Measurements from ENCODE around the gene TPSG1. TPM values are rescaled to one million over a fixed set of nuclear protein-coding genes. Genes with fewer than 3 reads are reported as not detected.
"Not testable (repeated sequence)": the region's sequence is repeated elsewhere in the genome, so short reads cannot be mapped to it uniquely, and the experiment has no call there.

Gene TPSG1
- total RNA-seq, 2 experiments from 2014 or later: not detected

DNA sequence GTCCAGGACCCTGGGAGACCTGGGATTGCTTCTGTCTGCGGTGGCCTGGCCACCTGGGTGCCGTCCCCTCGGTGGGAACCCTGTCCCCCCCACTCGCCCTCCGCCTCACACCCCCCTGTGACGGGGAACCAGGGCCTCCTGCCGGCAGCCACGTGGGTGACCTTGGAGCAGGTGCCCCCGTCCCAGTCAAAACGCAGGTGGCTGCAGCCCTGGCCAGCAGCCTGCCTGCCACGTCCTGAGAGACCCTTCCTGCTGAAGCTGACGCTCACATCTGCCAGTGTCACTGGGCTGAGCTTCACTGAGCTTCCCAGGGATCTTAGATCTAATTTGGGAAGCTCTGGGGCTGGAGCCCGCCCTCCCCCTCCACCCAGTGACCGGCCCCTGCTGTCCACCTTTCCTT lies 1.6 kb upstream of the TPSG1 start:
- H3K36me3 Mint-ChIP-seq, H3K4me3 Mint-ChIP-seq, H3K27me3 Mint-ChIP-seq, H3K27ac Mint-ChIP-seq, DNase-seq, H3K9me3 Mint-ChIP-seq, H3K4me1 Mint-ChIP-seq: not testable (repeated sequence)

DNA sequence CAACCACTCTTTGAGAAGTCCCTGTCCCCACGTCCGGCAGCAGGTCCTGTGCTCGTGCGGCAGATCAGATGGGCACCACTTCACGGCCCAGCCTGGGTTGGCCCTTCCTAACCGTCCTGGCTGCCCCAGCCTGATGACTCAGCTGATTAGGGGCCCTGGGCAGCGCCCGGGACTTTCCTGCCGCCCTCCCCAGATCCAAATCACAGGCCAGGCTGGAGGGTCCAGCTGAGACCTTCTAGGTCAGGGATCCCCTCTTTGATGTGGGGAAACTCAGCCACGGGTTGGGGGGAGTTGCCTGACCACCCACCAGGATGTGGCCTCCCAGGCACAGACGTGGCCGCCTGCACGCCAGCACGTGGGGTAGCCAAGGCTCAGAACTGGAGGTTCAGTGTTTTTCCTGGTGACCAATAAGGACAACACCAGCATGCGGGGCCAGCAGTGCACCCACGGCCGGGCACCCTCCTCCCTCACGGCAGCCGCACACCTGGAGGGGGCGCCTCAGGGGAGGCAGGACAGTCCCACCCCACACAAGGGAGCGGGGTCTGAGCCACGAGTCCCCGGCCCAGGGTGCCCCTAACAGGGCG lies 752 bp upstream of the TPSG1 start:
- H3K27ac Mint-ChIP-seq, H3K4me3 Mint-ChIP-seq, H3K9me3 Mint-ChIP-seq, H3K27me3 Mint-ChIP-seq, H3K4me1 Mint-ChIP-seq, DNase-seq, H3K36me3 Mint-ChIP-seq: not testable (repeated sequence)

DNA sequence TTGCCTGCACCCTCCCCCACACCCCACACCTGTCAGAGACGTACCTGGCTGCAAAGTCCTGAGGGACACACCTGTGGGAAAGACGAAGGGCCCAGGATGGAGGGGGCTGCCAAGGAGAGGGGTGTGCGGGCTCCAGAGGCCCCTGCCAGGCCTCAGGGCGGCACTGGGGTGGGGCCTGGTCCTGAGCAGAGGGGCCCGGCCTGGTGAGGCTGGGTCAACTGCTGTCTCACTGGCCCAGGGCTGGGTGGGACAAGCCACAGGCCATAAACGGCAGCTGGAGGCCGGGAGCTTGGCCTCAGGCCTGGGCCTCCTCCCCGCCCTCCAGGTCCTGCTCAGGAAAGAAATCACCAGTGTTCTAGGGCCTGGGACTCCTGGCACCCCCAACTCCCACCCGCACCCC lies 510 bp downstream of the TPSG1 start:
- Mint-ChIP-seq H3K4me3 (no peak overlapping the region), H3K27me3 (no peaks in the 10 kb centered on the region), H3K9me3 (no peaks in the 10 kb centered on the region), H3K27ac (no peak overlapping the region), H3K36me3 (no peaks in the 10 kb centered on the region), H3K4me1 (no peaks in the 10 kb centered on the region)
- no peak for DNase-seq

DNA sequence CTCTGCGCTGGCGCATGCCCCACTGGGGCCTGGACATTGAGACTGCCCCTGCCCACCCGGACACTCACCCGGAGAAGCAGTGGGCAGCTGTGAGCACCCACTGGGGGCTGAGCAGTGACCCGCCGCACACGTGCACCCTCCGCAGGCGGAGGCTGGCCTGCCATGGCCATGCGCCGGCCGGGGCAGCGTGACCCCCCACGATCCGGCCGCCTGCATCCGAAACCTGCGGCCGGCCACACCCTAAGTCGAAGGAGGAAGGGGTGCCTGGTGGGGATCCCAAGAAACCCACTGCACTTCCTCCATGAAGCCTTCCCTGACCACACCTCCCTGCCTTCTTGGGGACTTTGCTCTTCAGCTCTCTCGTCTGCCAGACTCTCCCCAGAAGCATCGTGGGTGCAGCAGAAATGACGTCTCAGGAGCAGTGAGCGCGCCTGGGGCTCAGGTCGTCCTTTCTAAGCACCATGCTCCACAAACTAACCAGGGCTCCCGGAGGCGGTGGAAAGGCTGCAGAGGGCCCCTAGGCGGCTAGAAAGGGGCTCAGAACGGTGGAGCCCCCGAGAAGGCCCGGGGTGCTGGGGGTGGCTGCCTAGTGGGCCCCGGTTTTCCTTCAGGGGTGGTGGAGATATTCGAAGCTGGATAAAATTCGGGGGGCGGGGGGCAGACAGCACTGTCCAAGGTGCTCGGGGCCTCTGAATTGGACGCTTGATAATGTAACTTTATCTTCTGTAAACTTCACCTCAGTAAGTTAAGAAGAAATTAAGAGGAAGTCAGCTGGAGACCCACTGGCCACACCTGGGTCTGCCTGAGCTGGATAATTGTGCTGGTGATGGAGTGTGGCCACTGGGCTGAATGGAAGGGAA lies 1.5 kb downstream of the TPSG1 start:
- H3K36me3 Mint-ChIP-seq: no peaks in the 10 kb centered on the region
- H3K9me3 Mint-ChIP-seq: no peaks in the 10 kb centered on the region
- H3K27me3 Mint-ChIP-seq: no peaks in the 10 kb centered on the region
- no peak for DNase-seq
- H3K4me1 Mint-ChIP-seq: no peaks in the 10 kb centered on the region
- H3K27ac Mint-ChIP-seq: no peak overlapping the region
- H3K4me3 Mint-ChIP-seq: no peak overlapping the region

DNA sequence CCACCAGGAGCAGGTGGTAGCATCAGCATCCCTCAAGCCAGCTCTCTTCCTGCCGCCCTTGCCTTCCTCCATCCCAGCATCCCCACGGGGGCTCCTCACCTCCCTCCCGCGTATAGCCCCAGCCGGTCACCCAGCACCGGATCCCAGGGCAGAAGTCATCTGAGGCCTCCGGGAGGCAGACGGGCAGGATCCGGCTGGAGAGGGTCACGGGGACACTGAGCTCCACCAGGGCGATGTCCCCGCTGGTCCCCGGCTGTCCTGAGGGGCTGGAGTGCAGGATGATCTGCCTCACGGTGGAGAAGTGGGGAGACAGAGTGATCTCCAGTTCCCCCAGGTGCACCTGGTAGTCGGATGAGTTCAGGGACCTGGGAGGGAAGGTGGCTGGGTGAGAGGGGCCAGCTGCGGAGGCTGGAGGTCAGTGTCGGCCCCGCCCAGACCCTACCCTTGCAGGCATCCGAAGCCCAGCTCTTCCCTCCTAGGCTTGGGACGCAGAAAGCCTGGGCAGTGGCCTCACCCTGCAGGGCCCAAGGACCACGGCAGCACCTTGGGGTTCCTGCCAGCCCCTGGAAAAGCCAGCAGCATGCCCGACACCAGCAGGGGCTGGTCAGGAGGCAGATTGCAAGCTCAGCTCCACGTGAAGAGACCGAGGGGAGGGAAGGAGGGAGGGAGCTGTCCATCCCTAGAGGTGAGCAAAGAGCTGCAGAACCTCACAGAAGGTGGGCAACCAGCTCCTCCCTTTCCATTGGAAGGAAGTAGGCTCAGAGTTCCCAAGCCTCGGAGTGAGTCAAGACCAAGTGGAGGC lies 2.3 kb downstream of the TPSG1 start:
- H3K9me3 Mint-ChIP-seq: no peaks in the 10 kb centered on the region
- no peaks in the 10 kb centered on the region for H3K27me3 Mint-ChIP-seq
- H3K4me3 Mint-ChIP-seq: no peak overlapping the region
- H3K27ac Mint-ChIP-seq: no peak overlapping the region
- no peaks in the 10 kb centered on the region for H3K4me1 Mint-ChIP-seq
- DNase-seq: no peak
- H3K36me3 Mint-ChIP-seq: no peaks in the 10 kb centered on the region

DNA sequence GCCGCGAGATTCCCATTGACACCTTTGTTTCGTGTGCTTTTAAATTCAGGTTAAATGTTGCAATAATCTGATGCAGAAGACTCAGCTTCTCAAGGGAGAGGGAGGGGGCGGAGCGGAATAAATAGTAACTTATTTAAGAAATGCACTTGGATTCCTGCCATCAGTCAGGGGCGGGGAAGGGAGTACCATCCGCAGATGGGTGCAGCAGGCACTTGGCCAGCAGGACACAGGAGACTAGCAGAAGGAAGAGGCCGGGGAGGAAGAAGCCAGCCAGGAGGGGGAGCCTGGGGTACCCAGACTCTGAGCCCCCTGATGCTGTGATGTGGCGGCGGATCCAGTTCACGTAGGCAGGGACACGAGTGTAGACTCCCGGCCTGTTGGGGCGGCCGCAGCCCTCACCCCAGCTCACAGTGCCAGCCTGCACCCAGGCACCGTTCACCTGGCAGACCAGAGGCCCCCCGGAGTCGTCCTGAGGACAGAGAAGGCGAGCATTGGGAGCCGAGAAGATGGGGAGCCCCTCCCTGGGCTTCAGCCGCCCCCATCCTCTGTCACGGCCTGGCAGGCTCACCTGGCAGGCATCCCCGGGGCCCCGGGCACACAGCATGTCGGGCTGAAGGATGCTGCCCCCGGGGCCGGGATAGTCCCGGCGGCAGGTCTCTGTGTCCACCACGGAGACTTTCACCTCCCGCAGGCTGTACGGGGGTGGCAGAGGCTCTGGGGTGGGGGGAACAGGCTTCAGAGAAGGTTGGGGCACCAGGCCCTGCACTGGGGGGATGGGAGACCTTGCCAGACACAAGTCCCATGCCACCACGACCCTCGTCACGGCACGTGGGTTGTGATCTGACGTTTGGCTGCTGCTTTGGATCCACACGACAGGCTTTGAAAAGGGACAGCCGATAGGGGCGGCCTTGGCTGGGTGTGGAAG lies 3.2 kb downstream of the TPSG1 start:
- H3K4me1 Mint-ChIP-seq: no peaks in the 10 kb centered on the region
- H3K36me3 Mint-ChIP-seq: no peaks in the 10 kb centered on the region
- H3K27me3 Mint-ChIP-seq: no peaks in the 10 kb centered on the region
- no peak overlapping the region for H3K4me3 Mint-ChIP-seq
- no peaks in the 10 kb centered on the region for H3K9me3 Mint-ChIP-seq
- H3K27ac Mint-ChIP-seq: no peak overlapping the region
- no peak for DNase-seq

DNA sequence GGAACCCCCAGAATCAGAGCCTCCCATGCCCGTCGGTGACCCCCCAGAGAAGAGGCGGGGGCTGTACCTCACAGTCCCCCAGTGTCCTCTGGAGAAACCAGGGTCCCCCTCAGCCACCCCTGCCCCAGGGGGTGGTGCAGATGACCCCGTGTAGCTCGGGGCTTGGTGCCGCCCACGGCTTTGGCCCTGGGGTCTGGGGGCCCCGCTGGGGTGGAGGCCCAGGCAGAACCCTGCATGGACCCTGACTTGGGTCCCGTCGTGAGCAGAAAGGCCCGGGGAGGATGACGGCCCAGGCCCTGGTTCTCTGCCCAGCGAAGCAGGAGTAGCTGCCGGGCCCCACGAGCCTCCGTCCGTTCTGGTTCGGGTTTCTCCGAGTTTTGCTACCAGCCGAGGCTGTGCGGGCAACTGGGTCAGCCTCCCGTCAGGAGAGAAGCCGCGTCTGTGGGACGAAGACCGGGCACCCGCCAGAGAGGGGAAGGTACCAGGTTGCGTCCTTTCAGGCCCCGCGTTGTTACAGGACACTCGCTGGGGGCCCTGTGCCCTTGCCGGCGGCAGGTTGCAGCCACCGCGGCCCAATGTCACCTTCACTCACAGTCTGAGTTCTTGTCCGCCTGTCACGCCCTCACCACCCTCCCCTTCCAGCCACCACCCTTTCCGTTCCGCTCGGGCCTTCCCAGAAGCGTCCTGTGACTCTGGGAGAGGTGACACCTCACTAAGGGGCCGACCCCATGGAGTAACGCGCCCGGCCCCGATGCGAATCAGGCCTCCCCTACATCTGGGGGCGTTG lies 4.0 kb downstream of the TPSG1 start:
- H3K27ac Mint-ChIP-seq: no peak overlapping the region
- H3K27me3 Mint-ChIP-seq: no peaks in the 10 kb centered on the region
- no peaks in the 10 kb centered on the region for H3K9me3 Mint-ChIP-seq
- no peak for DNase-seq
- no peak overlapping the region for H3K4me3 Mint-ChIP-seq
- H3K36me3 Mint-ChIP-seq: no peaks in the 10 kb centered on the region
- H3K4me1 Mint-ChIP-seq: no peaks in the 10 kb centered on the region

DNA sequence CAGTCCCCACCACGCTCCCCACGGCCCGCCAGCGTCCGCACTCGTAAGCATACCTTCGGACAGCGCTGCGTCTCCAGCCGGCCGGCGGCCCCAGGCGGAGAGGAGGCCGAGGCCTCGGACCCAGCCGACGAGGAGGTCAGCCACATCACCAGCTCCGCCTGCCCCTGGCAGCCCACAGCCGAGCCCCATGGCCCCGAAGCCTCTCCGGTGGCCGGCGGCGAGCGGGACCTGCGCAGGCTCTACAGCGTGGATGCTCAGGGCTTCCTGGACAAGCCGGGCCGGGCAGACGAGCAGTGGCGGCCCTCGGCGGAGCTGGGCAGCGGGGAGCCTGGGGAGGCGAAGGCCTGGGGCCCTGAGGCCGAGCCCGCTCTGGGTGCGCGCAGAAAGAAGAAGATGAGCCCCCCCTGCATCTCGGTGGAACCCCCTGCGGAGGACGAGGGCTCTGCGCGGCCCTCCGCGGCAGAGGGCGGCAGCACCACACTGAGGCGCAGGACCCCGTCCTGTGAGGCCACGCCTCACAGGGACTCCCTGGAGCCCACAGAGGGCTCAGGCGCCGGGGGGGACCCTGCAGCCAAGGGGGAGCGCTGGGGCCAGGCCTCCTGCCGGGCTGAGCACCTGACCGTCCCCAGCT lies 4.9 kb downstream of the TPSG1 start:
- no peaks in the 10 kb centered on the region for H3K4me1 Mint-ChIP-seq
- DNase-seq: no peak
- no peak overlapping the region for H3K4me3 Mint-ChIP-seq
- no peaks in the 10 kb centered on the region for H3K9me3 Mint-ChIP-seq
- no peak overlapping the region for H3K27ac Mint-ChIP-seq
- H3K36me3 Mint-ChIP-seq: no peaks in the 10 kb centered on the region
- no peaks in the 10 kb centered on the region for H3K27me3 Mint-ChIP-seq

DNA sequence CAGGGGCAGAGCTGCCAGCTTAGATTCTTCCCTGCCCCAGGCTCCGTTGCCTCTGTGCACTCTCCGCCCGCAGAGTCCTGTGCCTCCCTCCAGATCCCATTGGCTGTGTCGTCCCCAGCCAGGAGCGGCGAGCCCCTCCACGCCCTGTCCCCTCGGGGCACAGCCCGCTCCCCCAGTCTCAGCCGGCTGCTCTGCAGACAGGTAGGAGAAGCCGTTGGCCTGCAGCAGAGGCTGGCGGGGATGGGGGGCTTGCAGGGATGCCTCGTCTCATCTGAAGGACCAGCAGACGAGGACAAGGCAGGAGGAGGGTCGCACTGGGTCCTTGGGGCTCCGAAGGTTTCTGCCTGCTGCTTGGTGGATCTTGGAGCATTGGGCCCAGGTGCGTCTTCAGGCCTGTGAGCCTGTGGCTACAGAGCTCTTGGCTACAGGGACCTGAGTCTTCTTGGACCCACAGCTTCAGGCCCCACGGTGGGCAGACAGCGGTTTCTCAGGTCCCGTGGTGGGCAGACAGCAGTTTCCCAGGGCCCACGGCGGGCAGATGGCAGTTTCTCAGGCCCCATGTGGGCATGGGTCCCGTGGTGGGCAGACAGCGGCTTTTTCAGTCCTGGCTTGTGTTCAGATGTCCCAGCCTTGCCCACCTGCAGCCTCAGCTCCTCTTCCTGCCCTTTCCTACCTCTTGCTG lies 6.0 kb downstream of the TPSG1 start:
- no peaks in the 10 kb centered on the region for H3K27me3 Mint-ChIP-seq
- no peak overlapping the region for H3K27ac Mint-ChIP-seq
- no peak for DNase-seq
- H3K4me1 Mint-ChIP-seq: no peaks in the 10 kb centered on the region
- H3K9me3 Mint-ChIP-seq: no peaks in the 10 kb centered on the region
- no peaks in the 10 kb centered on the region for H3K36me3 Mint-ChIP-seq
- no peak overlapping the region for H3K4me3 Mint-ChIP-seq

DNA sequence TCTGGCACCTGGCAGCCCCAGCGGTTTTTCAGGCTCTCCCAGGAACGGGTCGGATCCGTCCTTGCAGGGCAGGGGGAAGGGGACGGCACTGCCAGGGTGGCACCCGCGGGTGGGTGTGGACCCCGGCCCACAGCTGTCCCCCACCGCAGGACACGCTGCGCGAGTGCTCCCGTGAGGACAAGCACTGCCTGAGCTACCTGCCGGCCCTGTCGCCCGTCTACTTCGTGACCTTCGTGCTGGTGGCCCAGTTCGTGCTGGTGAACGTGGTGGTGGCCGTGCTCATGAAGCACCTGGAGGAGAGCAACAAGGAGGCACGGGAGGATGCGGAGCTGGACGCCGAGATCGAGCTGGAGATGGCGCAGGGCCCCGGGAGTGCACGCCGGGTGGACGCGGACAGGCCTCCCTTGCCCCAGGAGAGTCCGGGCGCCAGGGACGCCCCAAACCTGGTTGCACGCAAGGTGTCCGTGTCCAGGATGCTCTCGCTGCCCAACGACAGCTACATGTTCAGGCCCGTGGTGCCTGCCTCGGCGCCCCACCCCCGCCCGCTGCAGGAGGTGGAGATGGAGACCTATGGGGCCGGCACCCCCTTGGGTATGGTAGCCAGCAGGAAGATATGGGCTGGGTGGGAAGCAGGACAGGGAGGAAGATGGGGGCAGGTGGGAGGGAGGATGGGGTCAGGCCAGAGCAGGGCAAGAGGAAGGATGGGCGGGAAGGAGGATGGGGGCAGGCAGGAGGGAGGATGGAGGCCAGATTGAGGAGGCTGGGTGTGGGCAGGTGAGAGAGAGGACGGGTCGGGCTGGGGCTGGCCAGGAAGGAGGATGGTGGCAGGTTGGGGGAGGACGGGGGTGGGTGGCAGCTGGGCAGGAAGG lies 6.8 kb downstream of the TPSG1 start:
- Mint-ChIP-seq H3K27ac (no peak overlapping the region), H3K4me3 (no peak overlapping the region), H3K9me3 (no peaks in the 10 kb centered on the region), H3K4me1 (no peaks in the 10 kb centered on the region), H3K36me3 (no peaks in the 10 kb centered on the region), H3K27me3 (no peaks in the 10 kb centered on the region)
- no peak for DNase-seq

DNA sequence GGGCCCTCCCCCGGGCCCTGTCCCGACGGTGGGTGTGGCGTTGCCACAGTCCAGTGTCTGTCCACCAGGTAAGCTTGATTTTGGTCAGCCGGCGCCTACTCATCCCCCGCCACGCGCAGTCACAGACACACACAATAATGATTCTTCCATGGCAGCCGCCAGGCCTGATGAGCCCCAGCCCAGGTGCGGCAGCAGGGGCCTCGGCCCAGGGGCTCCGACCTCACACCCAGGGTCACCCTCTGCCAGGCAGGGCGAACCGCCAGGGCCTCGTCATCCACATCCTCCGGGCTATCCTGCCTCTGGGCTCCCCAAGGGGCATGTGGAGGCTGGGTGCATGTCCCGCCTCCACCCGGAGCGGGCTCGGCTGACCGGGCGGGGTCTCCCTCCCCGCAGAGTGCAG lies 7.5 kb downstream of the TPSG1 start:
- Mint-ChIP-seq H3K27ac (no peak overlapping the region), H3K27me3 (no peaks in the 10 kb centered on the region), H3K9me3 (no peaks in the 10 kb centered on the region), H3K4me3 (no peak overlapping the region), H3K36me3 (no peaks in the 10 kb centered on the region), H3K4me1 (no peaks in the 10 kb centered on the region)
- DNase-seq: no peak

DNA sequence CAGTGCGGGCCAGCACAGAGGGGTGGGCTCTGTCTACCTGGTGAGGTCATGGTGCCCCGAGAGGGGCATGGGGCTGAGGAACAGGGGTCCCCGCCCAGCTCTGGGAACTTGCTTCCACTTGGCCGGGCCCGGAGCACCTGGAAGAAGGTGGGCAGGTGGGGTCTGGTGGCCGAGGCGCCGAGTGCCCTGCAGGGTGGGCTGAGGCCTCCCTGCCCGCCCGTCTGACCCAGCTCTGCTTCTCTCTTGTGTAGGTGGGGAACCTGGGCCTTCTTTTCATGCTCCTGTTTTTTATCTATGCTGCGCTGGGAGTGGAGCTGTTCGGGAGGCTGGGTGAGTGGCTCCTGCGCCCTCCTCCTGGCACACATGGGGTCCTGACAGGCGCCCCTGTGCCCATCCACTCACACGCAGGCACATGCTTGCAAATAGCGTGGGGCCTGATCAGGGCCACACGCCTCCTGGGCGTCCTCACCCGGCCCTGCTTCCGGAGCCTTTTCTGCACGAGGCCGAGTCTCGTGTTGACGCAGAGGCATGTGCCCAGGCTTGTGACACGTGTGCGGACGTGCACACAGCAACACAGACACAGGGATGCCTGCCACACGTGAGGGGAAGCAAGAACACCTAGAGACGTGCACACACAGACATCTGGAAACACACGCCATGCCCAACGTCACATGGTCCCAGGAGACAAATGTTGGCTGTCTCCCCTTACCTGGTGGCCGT lies 8.2 kb downstream of the TPSG1 start:
- H3K36me3 Mint-ChIP-seq: no peaks in the 10 kb centered on the region
- no peak for DNase-seq
- H3K27ac Mint-ChIP-seq: no peak overlapping the region
- no peaks in the 10 kb centered on the region for H3K27me3 Mint-ChIP-seq
- no peak overlapping the region for H3K4me3 Mint-ChIP-seq
- H3K9me3 Mint-ChIP-seq: no peaks in the 10 kb centered on the region
- no peaks in the 10 kb centered on the region for H3K4me1 Mint-ChIP-seq

All from activated naive CD8-positive, alpha-beta T cell treated with anti-CD3 and anti-CD28 coated beads for 36 hours (primary cell).